GM23338 (cell line): ENCODE measurements around the gene FSTL3.

Source experiments
- CREB1 ChIP-seq: fragments of 250-450 bp; sonication (Bioruptor Pico); IDR thresholded peaks from 2 replicates; pipeline ENCODE4 v1.5.0; 2020; ENCODE audit warnings: low read depth, mild to moderate bottlenecking, moderate library complexity
- CTCF ChIP-seq, 2 experiments: fragments of 200-600 bp in 1 of 2; sonication (generic) in 1 of 2; conservative IDR thresholded peaks; 2 replicates each; pipeline versions ENCODE4 v1.5.1 to v1.6.1; 2016 to 2017; ENCODE audit warnings: antibody characterized with exemption in 2 of 2, low read depth in 2 of 2, mild to moderate bottlenecking in 2 of 2, moderate library complexity in 1 of 2
- EZH2 ChIP-seq: fragments of 200-600 bp; sonication (generic); IDR thresholded peaks from one replicate; pipeline ENCODE4 v1.8.0; 2017; ENCODE audit warnings: antibody characterized with exemption, mild to moderate bottlenecking, low read depth; ENCODE audit not compliant: unreplicated experiment
- EZH2phosphoT487 ChIP-seq: fragments of 200-600 bp; sonication (generic); IDR thresholded peaks from one replicate; pipeline ENCODE4 v1.8.1; 2018; ENCODE audit warnings: antibody characterized with exemption; ENCODE audit not compliant: unreplicated experiment
- JUNB ChIP-seq: IDR thresholded peaks from one replicate; pipeline ENCODE4 v1.6.1; 2016; ENCODE audit warnings: antibody characterized with exemption; ENCODE audit not compliant: unreplicated experiment
- NANOG ChIP-seq: IDR thresholded peaks from 2 replicates; pipeline ENCODE4 v1.6.1; 2016; ENCODE audit warnings: antibody characterized with exemption, borderline replicate concordance
- POLR2AphosphoS5 ChIP-seq: IDR thresholded peaks from 2 replicates; pipeline ENCODE4 v1.6.1; 2016; ENCODE audit warnings: antibody characterized with exemption, low read depth
- STAT1 ChIP-seq: IDR thresholded peaks from one replicate; pipeline ENCODE4 v1.6.1; 2016; ENCODE audit warnings: antibody characterized with exemption; ENCODE audit not compliant: unreplicated experiment
- ZNF114 ChIP-seq: fragments of 250-450 bp; sonication (Bioruptor Pico); IDR thresholded peaks from 2 replicates; pipeline ENCODE4 v1.5.0; 2020; ENCODE audit warnings: mild to moderate bottlenecking, moderate library complexity
- ZNF331 ChIP-seq: fragments of 250-450 bp; sonication (Bioruptor Pico); IDR thresholded peaks from 2 replicates; pipeline ENCODE4 v1.5.0; 2020; ENCODE audit warnings: low read depth, mild to moderate bottlenecking, moderate library complexity
- ZNF462 ChIP-seq: fragments of 250-450 bp; sonication (Bioruptor Pico); IDR thresholded peaks from 2 replicates; pipeline ENCODE4 v1.5.0; 2020; ENCODE audit warnings: mild to moderate bottlenecking, moderate library complexity
- TF ChIP-seq, protein P1 (sequence below): IDR thresholded peaks from one replicate; pipeline ENCODE4 v1.6.1; 2018; ENCODE audit warnings: antibody characterized with exemption; ENCODE audit not compliant: unreplicated experiment

- TF ChIP-seq CTCF (conservative IDR thresholded peaks at IDR 0.05; ENCODE audit: low read depth in 2 of 2) (no peak), EZH2phosphoT487 (no peak), CREB1 (no peak), EZH2 (no peak), POLR2AphosphoS5 (no peak), NANOG (no peak), STAT1 (no peak), ZNF331 (CRISPR knock-in tag) (no peak), JUNB (no peak), ZNF462 (CRISPR knock-in tag) (no peak), ZNF114 (no peak)
- TF ChIP-seq, protein P1, sequence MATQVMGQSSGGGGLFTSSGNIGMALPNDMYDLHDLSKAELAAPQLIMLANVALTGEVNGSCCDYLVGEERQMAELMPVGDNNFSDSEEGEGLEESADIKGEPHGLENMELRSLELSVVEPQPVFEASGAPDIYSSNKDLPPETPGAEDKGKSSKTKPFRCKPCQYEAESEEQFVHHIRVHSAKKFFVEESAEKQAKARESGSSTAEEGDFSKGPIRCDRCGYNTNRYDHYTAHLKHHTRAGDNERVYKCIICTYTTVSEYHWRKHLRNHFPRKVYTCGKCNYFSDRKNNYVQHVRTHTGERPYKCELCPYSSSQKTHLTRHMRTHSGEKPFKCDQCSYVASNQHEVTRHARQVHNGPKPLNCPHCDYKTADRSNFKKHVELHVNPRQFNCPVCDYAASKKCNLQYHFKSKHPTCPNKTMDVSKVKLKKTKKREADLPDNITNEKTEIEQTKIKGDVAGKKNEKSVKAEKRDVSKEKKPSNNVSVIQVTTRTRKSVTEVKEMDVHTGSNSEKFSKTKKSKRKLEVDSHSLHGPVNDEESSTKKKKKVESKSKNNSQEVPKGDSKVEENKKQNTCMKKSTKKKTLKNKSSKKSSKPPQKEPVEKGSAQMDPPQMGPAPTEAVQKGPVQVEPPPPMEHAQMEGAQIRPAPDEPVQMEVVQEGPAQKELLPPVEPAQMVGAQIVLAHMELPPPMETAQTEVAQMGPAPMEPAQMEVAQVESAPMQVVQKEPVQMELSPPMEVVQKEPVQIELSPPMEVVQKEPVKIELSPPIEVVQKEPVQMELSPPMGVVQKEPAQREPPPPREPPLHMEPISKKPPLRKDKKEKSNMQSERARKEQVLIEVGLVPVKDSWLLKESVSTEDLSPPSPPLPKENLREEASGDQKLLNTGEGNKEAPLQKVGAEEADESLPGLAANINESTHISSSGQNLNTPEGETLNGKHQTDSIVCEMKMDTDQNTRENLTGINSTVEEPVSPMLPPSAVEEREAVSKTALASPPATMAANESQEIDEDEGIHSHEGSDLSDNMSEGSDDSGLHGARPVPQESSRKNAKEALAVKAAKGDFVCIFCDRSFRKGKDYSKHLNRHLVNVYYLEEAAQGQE = no peak
Observed at GRCh38 chr19:660793-661426, 15.3 kb upstream of the FSTL3 start.
